PC-3 (cell line): Measurements from ENCODE around the gene ALAS2. TPM values are rescaled to one million over a fixed set of nuclear protein-coding genes. Genes with fewer than 3 reads are reported as not detected.
A peak's percentile ranks its signal among the peaks of the same experiment; 100 is the strongest.

ENCODE experiments used
- ATAC-seq: fragments of 200-7000 bp; cut with Tn5 transposase; 2 replicates; pipeline ENCODE4 v1.9.1; 2020; ENCODE audit warnings: mild to moderate bottlenecking, moderate library complexity
- BruUV-seq: library from RNA; stranded (reverse); fragments of 400-500 nt; replicated peaks from 2 replicates; lab custom pipeline; 2021; lab: Mats Ljungman, UMichigan
- CTCF ChIA-PET: fragments of 300-600 bp; sonication (Branson Sonifier 250); formaldehyde crosslinking; loops from one replicate; lab custom pipeline; 2022; ENCODE audit warnings: antibody characterized with exemption; lab: Charles Lee
- POLR2A ChIA-PET: fragments of 300-600 bp; sonication (Branson Sonifier 250); formaldehyde crosslinking; loops from one replicate; lab custom pipeline; 2022; ENCODE audit warnings: antibody characterized with exemption; ENCODE audit not compliant: unreplicated experiment; lab: Charles Lee
- DNase-seq: peaks from one replicate; pipeline ENCODE4 v3.0.0-alpha.2; 2015
- H2AFZ ChIP-seq: fragments of 300-600 bp; sonication (generic); 2 replicates; pipeline ENCODE4 v1.6.0; 2016; ENCODE audit warnings: antibody characterized with exemption, low read length
- H3F3A ChIP-seq: fragments of 300-600 bp; sonication (generic); one replicate; pipeline ENCODE4 v1.6.0; 2017; ENCODE audit warnings: antibody characterized with exemption, low read length, control low read depth, mild to moderate bottlenecking; ENCODE audit not compliant: unreplicated experiment
- H3K27ac ChIP-seq: fragments of 300-600 bp; sonication (generic); 2 replicates; pipeline ENCODE4 v1.5.1; 2016; ENCODE audit warnings: mild to moderate bottlenecking, low read length
- H3K27me3 ChIP-seq: fragments of 300-600 bp; sonication (generic); 2 replicates; pipeline ENCODE4 v1.6.1; 2016; ENCODE audit warnings: low read length, mixed read lengths
- H3K36me3 ChIP-seq: fragments of 300-600 bp; sonication (generic); 2 replicates; pipeline ENCODE4 v1.6.1; 2016; ENCODE audit warnings: low read depth, mixed run types, low read length, mixed read lengths
- H3K4me1 ChIP-seq: fragments of 300-600 bp; sonication (generic); 2 replicates; pipeline ENCODE4 v1.5.1; 2016; ENCODE audit warnings: low read length; ENCODE audit not compliant: insufficient read depth
- H3K4me2 ChIP-seq: fragments of 300-600 bp; sonication (generic); 2 replicates; pipeline ENCODE4 v1.6.0; 2016; ENCODE audit warnings: low read length
- H3K4me3 ChIP-seq: fragments of 300-600 bp; sonication (generic); 2 replicates; pipeline ENCODE4 v1.5.1; 2016; ENCODE audit warnings: mild to moderate bottlenecking, low read length, mixed read lengths
- H3K79me2 ChIP-seq: fragments of 300-600 bp; sonication (generic); 2 replicates; pipeline ENCODE4 v1.6.1; 2017; ENCODE audit warnings: low read length, mixed read lengths
- H3K9ac ChIP-seq: fragments of 300-600 bp; sonication (generic); 2 replicates; pipeline ENCODE4 v1.6.0; 2016; ENCODE audit warnings: mild to moderate bottlenecking, low read length
- H3K9me2 ChIP-seq: fragments of 300-600 bp; sonication (generic); replicated peaks from 2 replicates; pipeline ENCODE4 v1.6.1; 2016; ENCODE audit warnings: mixed run types, low read length, mixed read lengths
- H3K9me3 ChIP-seq: fragments of 300-600 bp; sonication (generic); 2 replicates; pipeline ENCODE4 v1.6.1; 2016; ENCODE audit warnings: low read length, mixed read lengths
- H4K20me1 ChIP-seq: fragments of 300-600 bp; sonication (generic); 2 replicates; pipeline ENCODE4 v1.6.1; 2016; ENCODE audit warnings: low read length, mixed read lengths
- EZH2 ChIP-seq: fragments of 300-600 bp; sonication (generic); IDR thresholded peaks from one replicate; pipeline ENCODE4 v1.6.1; 2017; ENCODE audit warnings: antibody characterized with exemption, mild to moderate bottlenecking, low read length; ENCODE audit not compliant: unreplicated experiment
- EZH2phosphoT487 ChIP-seq: fragments of 300-600 bp; sonication (generic); IDR thresholded peaks from 2 replicates; pipeline ENCODE4 v1.6.1; 2018; ENCODE audit warnings: mild to moderate bottlenecking, antibody characterized with exemption, low read length, borderline replicate concordance
- intact Hi-C: fragments of 100-400 bp; cut with micrococcal nuclease; formaldehyde crosslinking; loops from 2 replicates; pipeline ENCODE4 v1.9.0; 2023
- total RNA-seq: library from RNA; depleted of rRNA; stranded (reverse); fragments of >200 nt; gene quantifications from 2 replicates; pipeline ENCODE4 v1.2.3, GENCODE V29; 2014
- TF ChIP-seq, protein P1 (sequence below): fragments of 300-600 bp; sonication (generic); conservative IDR thresholded peaks from 2 replicates; pipeline ENCODE4 v1.5.1; 2017; ENCODE audit warnings: antibody characterized with exemption, low read depth, mild to moderate bottlenecking, low read length

Gene ALAS2
- total RNA-seq, 1 experiment from 2014 or later = not detected

DNA sequence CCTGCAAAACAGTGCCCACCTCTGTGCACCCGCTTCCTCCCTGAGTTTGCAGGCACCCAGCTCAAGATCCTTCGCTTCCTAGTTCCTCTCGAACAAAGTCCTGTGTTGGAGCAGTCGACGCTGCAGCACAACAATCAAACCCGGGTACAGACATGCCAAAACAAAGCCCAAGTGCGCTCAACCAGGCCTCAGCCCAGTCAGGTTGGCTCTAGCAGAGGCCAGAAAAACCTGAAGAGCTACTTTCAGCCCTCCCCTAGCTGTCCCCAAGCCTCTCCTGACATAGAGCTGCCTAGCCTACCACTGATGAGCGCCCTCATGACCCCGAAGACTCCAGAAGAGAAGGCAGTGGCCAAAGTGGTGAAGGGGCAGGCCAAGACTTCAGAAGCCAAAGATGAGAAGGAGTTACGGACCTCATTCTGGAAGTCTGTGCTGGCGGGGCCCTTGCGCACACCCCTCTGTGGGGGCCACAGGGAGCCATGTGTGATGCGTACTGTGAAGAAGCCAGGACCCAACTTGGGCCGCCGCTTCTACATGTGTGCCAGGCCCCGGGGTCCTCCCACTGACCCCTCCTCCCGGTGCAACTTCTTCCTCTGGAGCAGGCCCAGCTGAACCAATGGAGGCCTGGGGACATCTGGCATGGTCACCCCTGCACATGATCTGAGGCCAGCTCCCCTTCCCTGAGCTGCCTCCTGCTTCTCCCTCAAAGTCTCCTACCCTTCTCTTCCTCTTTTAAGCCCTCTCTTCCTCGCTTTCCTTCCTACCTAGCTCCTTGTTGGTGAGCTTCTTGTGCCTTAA lies 23.8 kb downstream of the ALAS2 start:
- CTCF ChIA-PET = no interaction called here
- peak overlapping the region; percentile 75 for H3K9ac ChIP-seq
- no peak for TF ChIP-seq EZH2phosphoT487
- TF ChIP-seq, protein P1, sequence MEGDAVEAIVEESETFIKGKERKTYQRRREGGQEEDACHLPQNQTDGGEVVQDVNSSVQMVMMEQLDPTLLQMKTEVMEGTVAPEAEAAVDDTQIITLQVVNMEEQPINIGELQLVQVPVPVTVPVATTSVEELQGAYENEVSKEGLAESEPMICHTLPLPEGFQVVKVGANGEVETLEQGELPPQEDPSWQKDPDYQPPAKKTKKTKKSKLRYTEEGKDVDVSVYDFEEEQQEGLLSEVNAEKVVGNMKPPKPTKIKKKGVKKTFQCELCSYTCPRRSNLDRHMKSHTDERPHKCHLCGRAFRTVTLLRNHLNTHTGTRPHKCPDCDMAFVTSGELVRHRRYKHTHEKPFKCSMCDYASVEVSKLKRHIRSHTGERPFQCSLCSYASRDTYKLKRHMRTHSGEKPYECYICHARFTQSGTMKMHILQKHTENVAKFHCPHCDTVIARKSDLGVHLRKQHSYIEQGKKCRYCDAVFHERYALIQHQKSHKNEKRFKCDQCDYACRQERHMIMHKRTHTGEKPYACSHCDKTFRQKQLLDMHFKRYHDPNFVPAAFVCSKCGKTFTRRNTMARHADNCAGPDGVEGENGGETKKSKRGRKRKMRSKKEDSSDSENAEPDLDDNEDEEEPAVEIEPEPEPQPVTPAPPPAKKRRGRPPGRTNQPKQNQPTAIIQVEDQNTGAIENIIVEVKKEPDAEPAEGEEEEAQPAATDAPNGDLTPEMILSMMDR = no peak
- TF ChIP-seq EZH2 = no peak
- H3K4me3 ChIP-seq = peak overlapping the region; percentile 43; the same call in 1 of the 2 replicates
- no peaks in the 10 kb centered on the region for H4K20me1 ChIP-seq
- DNase-seq = peak; percentile 13
- H3K9me2 ChIP-seq = no peaks in the 10 kb centered on the region
- no peaks in the 10 kb centered on the region for H3K27me3 ChIP-seq
- no TSS peak for BruUV-seq
- peaks cover 5% of the 10 kb centered on the region for H3F3A ChIP-seq
- intact Hi-C loops = loop anchor here (1.0 to 10.0 kb wide), 3 partner anchors 202 to 962 kb away; partner anchors contain the start of genes MAGED2 and PHF8
- H3K9me3 ChIP-seq = no peaks in the 10 kb centered on the region
- POLR2A ChIA-PET = interaction anchor here (0.5 to 0.6 kb wide), 2 partner anchors 49 to 368 kb away, joined by 3 to 4 read pairs; no protein-coding TSS in a partner anchor
- peak overlapping the region; percentile 78 for H3K4me2 ChIP-seq
- H3K4me1 ChIP-seq = peaks cover 76% of the 10 kb centered on the region
- peaks cover 38% of the 10 kb centered on the region for H3K36me3 ChIP-seq
- H3K79me2 ChIP-seq = peaks cover 37% of the 10 kb centered on the region
- no peak overlapping the region for H2AFZ ChIP-seq
- no peak for ATAC-seq
- peak overlapping the region; percentile 100 for H3K27ac ChIP-seq

DNA sequence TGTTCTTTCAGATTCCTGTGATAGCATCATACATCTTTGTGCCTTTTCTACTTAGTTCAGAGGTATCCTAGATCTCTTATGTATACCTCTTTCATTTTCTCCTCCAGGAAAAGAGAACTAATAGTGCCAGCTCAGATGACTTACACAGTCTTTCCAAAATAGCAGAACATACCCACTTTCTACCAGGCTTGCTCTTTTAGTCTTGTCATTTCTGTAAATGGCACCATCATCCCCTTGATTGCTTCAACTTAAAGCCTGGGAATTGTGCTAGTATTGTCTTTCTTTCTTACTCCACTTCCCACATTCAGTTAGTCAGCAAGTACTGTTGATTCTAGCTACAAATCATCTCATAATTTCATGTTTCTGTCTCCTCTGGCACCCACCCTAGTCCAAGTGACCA lies 25.5 kb downstream of the ALAS2 start:
- H3K9ac ChIP-seq = no peak overlapping the region
- H3K9me2 ChIP-seq = no peaks in the 10 kb centered on the region
- H3K4me3 ChIP-seq = no peak overlapping the region
- H4K20me1 ChIP-seq = no peaks in the 10 kb centered on the region
- H3K4me1 ChIP-seq = peaks cover 85% of the 10 kb centered on the region
- H3K27ac ChIP-seq = peak overlapping the region; percentile 97
- BruUV-seq = no TSS peak
- POLR2A ChIA-PET = no interaction called here
- peaks cover 5% of the 10 kb centered on the region for H3F3A ChIP-seq
- intact Hi-C loops = loop anchor here (10.0 kb wide), 2 partner anchors 200 to 960 kb away; partner anchors contain the start of genes MAGED2 and PHF8
- ATAC-seq (no peak), DNase-seq (no peak)
- no peaks in the 10 kb centered on the region for H3K27me3 ChIP-seq
- H3K36me3 ChIP-seq = peaks cover 38% of the 10 kb centered on the region
- H3K4me2 ChIP-seq = no peak overlapping the region
- H2AFZ ChIP-seq = no peak overlapping the region
- no peaks in the 10 kb centered on the region for H3K9me3 ChIP-seq
- H3K79me2 ChIP-seq = peaks cover 55% of the 10 kb centered on the region
- TF ChIP-seq EZH2 (no peak), EZH2phosphoT487 (no peak)
- TF ChIP-seq, protein P1 = no peak
- CTCF ChIA-PET = no interaction called here

DNA sequence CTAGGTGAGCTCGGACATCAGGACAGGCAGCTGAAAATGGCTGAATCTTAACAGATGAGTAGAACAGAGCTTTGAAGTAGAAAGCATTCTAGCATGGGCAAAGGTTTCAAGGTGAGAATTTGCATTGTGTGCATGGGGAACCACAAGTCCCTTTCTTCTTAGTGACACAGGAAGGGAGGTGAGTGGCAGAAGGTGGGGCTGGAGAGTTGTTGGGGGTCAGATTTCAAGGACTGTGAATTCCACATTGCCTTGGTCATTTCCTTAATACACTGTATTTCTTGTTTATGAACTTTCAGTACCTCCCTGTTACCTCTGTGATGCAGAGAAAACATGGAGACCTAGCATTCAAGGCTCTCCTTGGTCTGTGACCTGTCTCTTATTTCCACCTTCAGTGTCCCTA lies 26.5 kb downstream of the ALAS2 start:
- TF ChIP-seq EZH2phosphoT487 (no peak), EZH2 (no peak)
- TF ChIP-seq, protein P1 = no peak
- POLR2A ChIA-PET = no interaction called here
- H3K27ac ChIP-seq = peak overlapping the region; percentile 97
- DNase-seq (peak; percentile 68), ATAC-seq (no peak; the same call in 1 of the 2 replicates)
- no peaks in the 10 kb centered on the region for H3K9me3 ChIP-seq
- BruUV-seq = no TSS peak
- H4K20me1 ChIP-seq = no peaks in the 10 kb centered on the region
- peaks cover 38% of the 10 kb centered on the region for H3K36me3 ChIP-seq
- peak overlapping the region; percentile 86 for H3K4me2 ChIP-seq
- peaks cover 80% of the 10 kb centered on the region for H3K4me1 ChIP-seq
- peak overlapping the region; percentile 70 for H3K9ac ChIP-seq
- H3K79me2 ChIP-seq = peaks cover 56% of the 10 kb centered on the region
- no peaks in the 10 kb centered on the region for H3K27me3 ChIP-seq
- intact Hi-C loops = loop anchor here (10.0 kb wide), 2 partner anchors 199 to 959 kb away; partner anchors contain the start of genes MAGED2 and PHF8
- CTCF ChIA-PET = no interaction called here
- H2AFZ ChIP-seq = no peak overlapping the region
- no peaks in the 10 kb centered on the region for H3K9me2 ChIP-seq
- H3F3A ChIP-seq = peaks cover 2% of the 10 kb centered on the region
- H3K4me3 ChIP-seq = peak overlapping the region; percentile 44; the same call in 1 of the 2 replicates
